Stimulated activated CD8-positive, alpha-beta memory T cell treated with anti-CD3 and anti-CD28 coated beads, Interleukin-12 subunit alpha, Interleukin-12 subunit beta, amount 100 ng/mL, for 1 hour (primary cell): Measurements from ENCODE around the gene SSTR5.

Experiments used
- DNase-seq: peaks from one replicate; pipeline ENCODE4 v3.0.0-alpha.2; 2020; ENCODE audit warnings: low read depth

Gene SSTR5

DNA sequence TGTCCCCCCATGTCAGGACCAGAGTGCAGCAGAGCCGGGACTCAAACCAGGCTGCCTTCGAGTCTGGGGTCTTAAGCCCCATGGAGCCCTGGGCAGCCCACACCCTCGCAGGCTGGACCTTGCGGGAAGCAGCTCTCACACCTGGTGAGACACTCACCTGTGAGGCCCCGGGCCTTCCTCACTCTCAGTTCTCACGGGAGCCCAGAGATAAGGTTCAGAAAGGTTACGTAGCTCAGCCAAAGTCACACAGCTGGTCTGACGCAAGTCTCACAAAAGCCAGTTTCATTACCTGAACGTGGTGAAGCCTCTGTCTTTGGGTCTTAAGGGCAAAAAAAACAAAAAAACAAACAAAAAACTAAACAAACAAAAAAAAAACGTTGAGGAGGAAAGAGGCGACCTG lies 32.8 kb upstream of the SSTR5 start:
- DNase-seq = no peak

DNA sequence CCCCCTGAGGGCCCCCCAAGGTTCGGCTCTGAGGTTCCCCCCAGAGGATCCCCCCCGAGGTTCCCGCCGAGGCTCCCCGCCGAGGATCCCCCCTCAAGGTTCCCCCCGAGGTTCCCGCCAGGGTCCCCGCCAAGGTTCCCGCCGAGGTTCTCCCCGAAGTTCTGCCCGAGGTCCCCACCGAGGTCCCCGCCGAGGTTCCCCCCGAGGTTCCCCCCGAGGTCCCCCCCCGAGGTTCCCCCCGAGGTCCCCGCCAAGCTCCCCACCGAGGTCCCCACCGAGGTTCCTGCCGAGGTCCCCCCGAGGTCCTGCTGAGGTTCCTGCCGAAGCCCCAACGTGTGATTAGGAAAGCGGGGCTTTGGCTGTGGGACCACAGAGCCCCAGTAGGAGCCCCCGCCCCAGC lies 32.2 kb upstream of the SSTR5 start:
- no peak for DNase-seq

DNA sequence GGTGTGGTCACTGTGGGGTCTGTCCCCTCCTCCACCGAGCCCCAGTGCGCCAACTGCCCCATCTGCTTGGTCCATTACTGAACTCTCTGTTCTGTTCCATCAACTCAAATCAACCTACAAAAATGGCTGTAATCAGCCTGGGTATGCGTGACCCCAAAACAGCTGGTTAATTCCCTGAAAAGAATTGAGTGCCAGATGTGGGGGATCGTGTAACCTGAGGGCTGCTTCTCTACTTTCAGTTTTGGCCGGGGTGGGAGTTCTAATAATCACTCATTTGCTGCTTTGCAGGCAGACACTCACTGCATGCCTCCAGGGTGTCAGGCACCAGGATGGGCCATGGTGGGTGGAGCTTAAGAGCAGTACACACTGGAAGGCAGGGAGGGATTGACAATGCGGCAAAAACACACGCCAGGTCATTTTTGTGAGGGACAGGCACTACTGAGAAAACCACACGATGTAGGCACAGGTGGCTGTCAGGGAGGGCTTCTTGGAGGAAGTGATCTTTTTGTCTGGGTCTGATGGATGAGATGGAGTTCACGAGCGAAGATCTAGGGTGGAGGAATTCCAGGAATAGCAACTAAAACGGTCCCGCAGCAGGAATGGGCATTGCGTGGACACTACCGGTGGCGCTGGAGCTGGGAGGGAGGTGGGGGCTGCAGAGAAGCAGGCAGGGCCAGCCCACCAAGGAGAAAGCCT lies 30.4 kb upstream of the SSTR5 start:
- no peak for DNase-seq

DNA sequence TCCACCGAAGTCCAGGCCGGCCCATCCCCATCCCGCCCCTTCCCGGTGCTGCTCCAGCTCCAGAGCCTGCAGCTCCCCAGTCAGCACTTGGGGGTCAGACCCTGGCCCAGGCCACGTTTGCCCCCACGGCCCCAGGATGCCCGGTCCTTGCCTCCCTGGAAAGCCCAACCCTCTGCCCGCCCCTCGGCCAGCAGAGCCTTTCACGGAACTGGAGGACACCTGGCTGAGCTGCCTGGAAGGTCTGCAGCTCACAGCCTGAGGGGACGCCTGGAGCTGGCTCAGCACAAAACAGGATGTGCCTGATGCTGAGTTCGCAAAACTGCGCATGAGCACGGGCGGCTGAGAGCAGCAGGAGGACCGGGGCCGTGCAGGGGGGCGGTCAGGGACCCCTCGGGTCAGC lies 29.7 kb upstream of the SSTR5 start:
- DNase-seq = no peak

DNA sequence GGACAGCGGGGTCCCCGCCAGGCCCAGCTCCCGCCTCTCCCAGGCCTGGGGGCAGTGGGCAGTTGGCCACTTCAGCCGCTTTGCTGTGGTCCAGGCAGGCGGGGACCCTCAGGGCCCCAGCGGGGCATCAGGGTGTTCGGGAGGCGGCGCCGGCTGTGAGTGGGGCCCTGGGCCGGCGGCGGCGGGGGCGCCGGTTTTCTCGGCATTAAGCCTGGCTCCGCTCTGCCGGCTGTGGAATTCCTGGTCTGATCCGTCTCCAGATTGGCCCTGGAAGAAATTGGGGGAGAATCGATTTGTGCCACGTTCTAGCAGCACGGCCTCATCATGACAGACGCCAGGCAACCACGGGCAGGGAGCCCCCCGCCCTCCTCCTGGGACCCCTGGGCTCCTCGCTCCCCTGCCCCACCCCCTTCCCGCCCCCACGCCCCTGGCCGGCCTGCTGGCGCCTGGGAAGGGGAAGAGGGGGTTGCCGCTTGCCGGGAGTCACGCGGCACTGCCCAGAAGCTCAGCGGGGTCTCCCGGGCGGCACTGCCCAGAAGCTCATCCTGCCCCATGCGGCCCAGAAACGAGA lies 28.6 kb upstream of the SSTR5 start:
- no peak for DNase-seq

DNA sequence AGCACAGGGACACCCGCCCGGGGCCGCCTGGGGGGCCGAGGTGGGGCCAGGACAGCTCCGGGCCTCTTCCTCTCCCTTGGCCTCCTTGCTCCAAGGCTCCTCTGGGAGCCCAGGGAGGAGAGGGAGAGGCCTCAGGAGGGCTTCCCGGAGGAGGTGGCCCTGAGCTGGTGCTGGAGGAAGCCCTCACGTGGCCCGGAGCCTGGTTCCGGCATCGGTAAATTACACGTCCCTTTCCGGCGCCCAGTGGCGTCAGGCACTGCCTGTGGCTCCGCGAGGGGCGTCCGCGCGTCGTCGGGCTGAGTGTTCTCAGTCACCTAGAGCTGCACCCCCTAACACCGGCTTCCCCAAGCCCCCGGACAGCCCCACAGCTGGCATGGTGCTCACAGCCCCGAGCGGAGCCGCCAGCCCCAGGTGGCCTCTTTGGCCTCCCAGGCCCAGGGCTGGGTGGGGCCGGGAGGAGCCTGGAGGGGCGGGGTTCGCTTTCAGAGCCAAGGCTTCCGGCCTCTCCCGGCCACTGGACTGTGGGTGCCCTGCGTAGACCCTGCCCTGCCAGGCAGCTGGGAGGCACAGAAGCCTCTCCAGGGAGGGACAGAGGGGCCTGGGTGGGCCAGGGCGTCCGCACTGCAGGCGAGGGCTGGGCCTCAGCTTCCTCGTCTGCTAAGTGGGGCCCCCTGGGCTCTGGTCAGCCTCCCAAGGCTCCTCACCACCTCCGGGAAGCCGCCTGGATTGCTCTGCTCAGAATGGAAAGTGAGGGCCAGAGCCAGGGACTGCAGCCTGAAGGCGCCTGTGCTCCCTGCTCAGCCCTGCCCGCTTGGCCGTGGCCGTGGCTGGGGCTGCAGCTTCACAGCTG lies 27.9 kb upstream of the SSTR5 start:
- DNase-seq = no peak

DNA sequence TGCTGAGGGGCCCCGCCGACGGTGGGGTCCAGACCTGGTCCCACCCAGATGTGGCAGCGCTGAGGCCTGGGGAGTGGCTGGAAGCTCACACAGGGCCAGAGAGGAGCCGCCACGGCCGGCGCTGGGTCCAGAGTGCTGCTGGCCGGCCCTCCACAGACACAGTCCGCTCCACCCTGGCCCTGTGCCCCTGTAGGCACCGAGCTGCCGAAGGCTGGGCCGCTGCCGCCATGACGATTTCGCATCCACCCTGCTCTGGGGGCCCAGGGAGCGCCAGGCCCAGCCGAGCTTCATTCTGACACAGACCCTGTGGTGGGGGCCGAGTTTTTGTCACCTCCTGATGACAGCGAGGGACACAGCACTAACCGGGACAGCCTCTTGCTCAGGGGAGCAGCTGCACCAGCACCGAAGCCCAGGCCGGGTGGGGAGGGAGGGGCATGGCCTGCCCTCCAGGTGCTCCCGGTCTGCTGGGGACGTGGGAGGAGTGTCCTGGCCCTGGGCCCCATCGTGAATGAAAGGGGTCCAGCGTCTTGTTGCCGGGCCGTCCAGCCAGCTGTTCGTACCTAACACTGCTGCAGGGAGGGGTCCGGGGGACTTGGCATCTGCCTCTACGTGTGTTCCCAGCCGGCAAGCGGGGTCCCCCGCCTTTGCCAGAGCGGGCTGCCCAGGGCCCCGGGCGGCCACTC lies 27.1 kb upstream of the SSTR5 start:
- no peak for DNase-seq

DNA sequence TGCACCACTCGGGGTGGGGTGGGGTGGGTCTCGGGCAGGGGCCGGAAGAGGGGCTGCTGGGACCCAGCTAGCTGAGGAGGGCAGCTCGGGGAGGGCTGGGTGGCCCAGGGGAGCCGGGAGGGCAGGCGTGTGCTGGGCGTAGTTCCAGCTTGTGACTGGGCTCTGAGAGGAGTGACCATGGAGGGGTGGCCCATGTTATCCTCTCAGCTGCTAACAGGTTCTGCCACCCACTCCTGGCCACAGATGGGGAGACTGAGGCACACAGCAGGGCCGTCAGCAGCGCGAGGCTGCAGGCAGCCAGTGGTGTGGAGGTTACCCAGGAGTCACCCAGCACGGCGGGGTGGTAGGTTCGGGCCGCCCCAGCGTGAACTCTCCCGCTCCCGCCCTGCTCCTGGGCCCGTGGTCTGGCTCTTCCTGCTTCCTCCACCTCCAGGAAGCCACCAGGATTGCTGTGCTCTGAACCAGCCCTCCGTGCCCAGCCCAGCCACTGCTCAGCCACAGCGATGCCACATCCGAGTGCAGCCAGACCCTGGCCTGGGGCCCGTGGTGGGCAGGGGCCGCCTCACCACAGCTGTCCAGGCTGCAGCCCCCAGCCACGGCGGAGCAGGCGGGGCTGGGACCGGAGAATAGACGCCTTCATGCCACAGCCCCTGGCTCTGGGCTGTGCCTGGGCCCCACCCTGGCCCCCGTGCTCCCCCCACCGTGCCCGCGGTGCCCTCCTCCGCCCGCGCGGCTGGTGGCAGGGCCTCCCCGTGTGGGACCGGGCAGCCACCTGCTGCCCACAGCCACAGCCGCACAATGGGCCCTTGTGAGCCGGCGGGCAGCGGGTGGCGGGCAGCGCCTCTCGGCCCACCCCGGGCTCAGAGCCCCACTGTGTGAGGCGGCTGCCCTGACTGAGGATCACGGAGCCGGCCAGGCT lies 26.3 kb upstream of the SSTR5 start:
- DNase-seq = no peak

DNA sequence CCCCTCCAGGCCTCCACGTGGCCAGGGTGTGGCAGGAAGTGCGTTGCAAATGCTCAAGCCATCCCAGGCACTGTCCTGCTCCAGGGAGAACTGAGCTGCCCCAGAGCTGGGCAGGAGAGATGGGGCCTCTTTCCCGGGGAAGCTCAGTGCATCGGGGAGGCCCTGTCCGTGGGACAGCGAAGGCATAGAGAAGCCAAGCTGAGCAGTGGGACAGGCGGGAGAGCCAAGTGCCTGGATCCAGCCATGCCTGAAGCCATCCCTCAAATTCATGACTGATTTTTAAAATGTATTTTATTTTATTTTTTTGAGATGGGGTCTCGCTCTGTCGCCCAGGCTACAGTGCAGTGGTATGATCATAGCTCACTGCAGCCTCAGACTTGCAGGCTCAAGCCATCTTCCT lies 25.4 kb upstream of the SSTR5 start:
- no peak for DNase-seq

DNA sequence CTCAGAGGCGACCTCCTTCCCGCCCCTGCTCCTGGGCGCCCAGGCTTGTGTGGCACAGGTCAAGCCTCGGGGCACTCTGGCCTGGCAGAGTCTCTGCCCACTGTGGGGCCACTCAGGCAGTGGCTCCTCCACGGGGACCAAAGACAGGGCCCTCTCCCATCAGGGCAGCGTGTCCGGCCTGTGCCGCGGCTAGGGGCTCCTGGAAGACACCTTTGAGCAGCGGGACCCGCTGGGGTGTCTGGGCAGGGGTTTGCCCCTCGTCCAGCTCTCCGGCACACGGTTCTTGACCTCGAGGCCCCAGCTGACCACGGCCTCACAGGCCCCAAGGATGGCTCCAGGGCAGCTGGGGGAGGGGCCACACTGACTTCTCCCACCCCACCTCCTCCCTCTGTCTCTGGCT lies 24.7 kb upstream of the SSTR5 start:
- DNase-seq = no peak

DNA sequence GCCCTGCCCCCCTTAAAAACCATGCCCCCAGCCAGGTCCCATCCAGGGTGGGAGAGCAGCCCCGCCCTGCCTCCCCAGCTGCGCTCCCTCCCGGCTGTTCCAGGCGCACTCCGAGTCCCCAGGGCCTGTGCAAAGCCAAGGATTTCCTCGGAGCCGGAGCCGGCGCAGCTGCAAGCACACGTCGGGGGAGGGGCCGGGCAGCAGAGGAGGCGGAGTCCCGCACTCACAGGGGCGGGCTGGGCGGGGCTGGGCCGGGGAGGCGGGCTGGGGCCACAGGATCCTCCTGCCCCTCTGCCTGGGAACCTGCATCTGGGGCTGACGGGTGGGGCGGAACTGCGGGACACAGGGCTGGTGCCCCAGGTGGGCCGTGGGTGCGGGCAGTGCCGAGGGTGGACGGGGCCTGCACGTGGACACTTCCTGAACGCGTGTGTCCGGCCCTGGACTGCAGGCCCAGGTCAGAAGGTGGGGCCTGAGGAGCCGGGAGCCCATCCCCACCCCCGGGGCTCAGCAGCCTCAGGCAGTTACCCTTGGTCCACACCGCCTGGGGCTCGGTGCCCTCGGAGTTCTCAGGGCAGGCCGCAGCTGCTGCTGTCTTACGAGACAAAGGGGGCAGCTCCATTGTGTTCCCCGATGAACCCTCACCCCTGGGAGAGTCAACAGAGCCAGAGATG lies 24.0 kb upstream of the SSTR5 start:
- no peak for DNase-seq

DNA sequence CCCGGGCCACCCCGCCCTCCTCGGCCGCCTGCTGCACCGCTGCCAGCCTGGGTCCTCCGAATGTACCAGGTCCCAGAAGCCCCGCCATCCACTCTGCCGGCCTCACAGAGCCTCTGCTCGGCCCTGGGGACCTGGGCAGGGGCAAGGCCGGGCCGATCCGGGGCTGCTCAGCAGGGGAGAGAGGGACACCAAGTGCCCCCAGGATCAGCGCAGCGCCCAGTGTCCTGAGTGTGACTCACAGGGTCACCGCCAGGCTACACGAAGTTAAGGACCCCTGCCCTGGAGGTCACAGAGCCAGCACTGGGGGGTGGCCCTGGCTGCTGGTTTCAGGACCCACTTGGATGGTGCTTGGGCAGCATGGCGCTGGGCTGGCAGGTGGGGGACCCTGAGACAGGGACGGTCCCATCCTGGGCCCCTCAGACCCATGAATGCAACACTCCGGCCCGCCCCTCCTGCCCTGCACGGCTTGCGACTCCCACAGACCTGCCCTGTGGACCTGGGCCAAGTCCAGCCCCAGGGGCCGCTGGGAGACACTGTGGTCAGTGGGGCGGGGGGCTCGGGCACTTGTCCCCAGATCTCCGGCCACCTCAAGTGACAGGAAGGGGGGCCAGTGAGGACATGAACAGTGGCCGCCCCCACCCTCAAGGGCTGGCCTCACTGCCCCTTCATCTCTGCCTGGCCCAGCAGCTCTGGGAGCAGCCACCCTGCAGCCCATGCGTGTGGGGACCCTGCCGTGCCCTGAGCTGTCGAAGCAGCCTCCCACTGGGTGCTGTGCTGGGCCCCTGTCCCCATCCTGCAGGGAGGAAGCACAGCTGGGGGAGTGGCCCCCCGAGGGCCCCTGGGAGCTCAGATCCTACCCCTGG lies 23.2 kb upstream of the SSTR5 start:
- no peak for DNase-seq

DNA sequence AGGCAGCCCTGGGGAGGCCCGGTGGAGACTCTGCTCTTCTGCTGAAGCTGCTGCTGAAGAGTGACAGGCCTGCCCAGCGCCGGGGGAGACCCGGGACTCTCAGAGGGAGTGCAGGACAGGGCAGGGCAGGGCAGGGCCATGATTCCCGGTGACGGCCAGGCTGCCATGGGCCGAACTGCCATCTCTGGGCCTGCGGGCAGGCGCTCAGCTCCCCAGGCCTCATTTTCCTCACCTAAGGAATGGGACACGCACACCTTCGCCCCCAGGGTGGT lies 22.6 kb upstream of the SSTR5 start:
- no peak for DNase-seq

DNA sequence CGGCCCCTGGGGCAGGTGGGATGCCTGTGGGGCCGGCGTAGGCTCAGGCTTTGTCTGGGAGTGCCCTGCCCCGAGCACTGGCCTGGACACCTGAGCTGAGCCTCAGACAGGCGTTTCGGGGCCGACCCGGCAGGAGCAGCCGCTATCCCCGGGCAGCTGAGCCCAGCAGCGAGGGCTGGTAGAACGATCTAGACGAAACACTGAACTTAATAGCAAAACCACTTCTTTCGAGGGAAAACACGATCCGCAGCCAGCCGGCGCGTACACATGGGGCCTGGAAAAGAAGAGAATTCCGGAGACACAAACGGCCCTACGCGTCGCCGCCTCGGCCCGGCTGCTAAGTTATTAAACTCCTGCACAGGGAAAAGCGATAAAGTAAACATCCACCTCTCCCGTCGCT lies 22.0 kb upstream of the SSTR5 start:
- DNase-seq = no peak

DNA sequence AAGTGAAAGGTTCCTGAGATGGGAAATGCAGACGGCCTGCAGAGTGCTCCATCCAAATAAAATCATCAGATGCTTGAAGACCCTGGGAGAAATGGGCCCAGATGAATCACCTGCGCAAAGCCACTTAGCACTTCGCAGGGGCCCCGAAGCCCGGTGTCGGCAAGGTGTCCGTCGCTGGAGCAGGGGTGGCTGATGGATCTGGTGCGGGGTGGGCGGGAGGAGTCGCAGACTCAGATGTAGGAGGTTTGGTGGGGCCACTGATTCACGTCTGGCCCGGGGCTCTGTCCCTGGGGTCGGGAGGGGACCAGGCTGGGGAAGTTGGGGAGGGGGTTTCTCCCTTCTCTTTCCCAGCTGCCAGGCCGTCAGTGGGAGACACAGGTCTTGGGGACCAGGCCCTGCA lies 21.6 kb upstream of the SSTR5 start:
- no peak for DNase-seq

DNA sequence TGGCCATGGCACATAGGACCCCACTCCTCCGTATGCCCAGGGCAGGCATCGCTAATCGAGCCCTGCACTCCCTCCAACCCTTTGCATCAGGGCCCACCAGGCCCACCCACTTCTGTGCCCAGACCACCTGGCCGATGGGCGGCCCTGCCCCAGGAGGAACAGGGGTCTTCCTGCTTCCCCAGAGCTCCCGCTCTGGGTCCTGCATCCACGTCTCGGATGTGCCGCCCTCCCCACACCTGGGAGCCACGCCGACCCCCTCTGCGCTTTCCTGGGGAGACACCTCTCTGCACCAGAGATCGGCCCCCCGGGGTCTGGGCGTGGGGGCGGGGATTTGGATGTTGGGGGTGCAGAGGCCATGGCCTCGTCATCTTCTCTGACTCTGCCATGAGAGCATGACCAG lies 21.1 kb upstream of the SSTR5 start:
- DNase-seq = no peak

DNA sequence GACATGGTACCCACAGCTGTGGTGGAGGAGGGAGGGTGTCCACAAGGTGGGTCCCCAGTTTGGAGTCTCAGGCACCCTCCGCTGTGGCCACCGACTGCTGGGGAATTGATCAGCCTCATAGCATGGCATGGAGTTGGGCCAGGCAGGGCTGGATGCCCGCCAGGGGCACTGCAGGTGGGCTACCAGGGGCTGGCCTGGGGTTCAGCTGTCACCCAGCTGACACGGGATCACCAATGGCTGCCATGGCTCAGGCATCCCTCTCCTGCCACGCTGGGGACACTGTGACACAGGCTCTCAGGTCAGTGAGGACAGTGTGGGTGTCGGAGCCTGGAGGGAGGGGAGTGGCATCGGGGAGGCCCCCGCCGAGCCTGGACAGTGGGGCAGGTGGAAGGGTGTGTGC lies 19.8 kb upstream of the SSTR5 start:
- DNase-seq = no peak

DNA sequence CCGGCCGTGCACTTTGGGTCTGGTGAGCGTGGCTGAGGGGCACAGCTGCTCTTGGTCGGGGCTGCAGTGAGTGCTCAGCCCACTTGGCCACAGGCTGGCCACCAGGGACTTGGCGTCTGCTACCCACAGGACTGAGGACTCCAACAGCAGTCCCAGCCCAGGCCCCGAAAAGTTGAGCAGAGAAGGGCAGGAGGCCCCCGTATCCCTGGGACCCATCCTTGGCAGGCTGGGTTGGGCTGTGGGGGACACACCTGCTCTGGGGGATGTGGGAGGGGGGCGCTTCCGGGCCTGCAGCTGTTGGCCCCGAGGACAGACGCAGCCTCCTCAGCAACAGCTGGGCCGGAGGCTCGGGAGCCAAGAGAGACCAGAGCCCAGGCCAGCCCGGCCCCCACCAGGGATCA lies 19.4 kb upstream of the SSTR5 start:
- DNase-seq = no peak

DNA sequence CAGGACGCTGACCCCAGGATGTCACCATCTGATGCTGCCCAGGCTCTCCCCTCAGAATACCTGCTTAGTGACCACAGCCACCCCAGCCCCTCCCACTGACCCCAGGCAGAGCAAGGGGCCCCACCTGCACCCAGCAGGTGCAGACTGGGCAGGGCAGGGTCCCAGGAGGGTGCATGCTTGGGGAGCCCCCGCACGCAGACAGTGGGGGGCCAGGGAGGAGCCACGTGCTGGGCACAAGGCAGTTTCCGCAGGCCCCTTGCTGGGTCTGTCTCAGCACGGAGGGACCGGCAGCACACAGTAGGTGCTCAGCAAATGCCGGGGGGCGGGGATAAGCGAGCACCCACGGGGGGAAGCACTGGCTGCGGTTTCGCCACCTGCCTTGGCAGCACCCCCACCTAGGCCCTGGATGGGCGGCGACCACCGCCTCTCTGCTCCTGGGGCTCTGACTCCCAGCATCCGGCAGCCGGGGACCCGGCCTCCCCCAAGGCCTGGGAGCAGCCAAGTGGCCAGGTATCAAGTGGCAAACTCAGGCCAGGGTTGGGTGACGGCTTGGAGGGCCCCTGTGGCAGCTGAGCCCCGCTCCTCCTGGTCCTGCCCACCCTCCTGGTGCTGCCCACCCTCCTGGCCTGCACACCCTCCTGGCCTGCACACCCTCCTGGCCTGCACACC lies 18.7 kb upstream of the SSTR5 start:
- DNase-seq = no peak
